K562 (cell line): Measurements from ENCODE around the gene GARIN5B. TPM values are rescaled to one million over a fixed set of nuclear protein-coding genes. Genes with fewer than 3 reads are reported as not detected.

ENCODE experiments used
- BACH1 ChIP-seq: fragments of 200-800 bp; sonication (Bioruptor generic); IDR thresholded peaks from 2 replicates; pipeline ENCODE4 v1.6.1; 2016; ENCODE audit warnings: missing genetic modification characterization, missing compliant biosample characterization
- CREB1 ChIP-seq, 2 experiments: sonication (generic) in 1 of 2; formaldehyde crosslinking in 1 of 2; IDR thresholded peaks; 2 replicates each; pipeline versions ENCODE4 v1.6.1 to v1.8.0; 2012 to 2022; ENCODE audit warnings: inconsistent platforms in 1 of 2, mild to moderate bottlenecking in 1 of 2, missing genetic modification reagents in 1 of 2, moderate library complexity in 1 of 2
- EGR1 ChIP-seq: fragments of 450-650 bp; conservative IDR thresholded peaks from 2 replicates; pipeline ENCODE4 v1.6.1; 2017; ENCODE audit warnings: mild to moderate bottlenecking
- FOXA3 ChIP-seq, 2 experiments: fragments of 450-650 bp in 1 of 2; sonication (generic) in 1 of 2; formaldehyde crosslinking; IDR thresholded peaks in 1 of 2; conservative IDR thresholded peaks in 1 of 2; 2 replicates each; pipeline versions ENCODE4 v1.4.0 to v1.8.0; 2020 to 2022; ENCODE audit warnings: mild to moderate bottlenecking in 2 of 2, missing genetic modification reagents in 1 of 2
- HDAC1 ChIP-seq, 2 experiments: fragments of 450-650 bp; IDR thresholded peaks; 2 replicates each; pipeline ENCODE4 v1.6.1; 2016 to 2017; ENCODE audit warnings: inconsistent platforms in 1 of 2, mild to moderate bottlenecking in 1 of 2, moderate library complexity in 1 of 2
- LARP7 ChIP-seq: fragments of 450-650 bp; IDR thresholded peaks from 2 replicates; pipeline ENCODE4 v1.6.1; 2016
- MTA3 ChIP-seq: fragments of 450-650 bp; formaldehyde crosslinking; IDR thresholded peaks from 2 replicates; pipeline ENCODE4 v1.6.1; 2017; ENCODE audit warnings: mild to moderate bottlenecking, borderline replicate concordance
- NONO ChIP-seq, 2 experiments: fragments of 200-400 bp in 1 of 2; fragments of 450-650 bp in 1 of 2; formaldehyde crosslinking in 1 of 2; IDR thresholded peaks; 2 replicates each; pipeline ENCODE4 v1.6.1; 2017; ENCODE audit warnings: low read depth in 2 of 2, mild to moderate bottlenecking in 2 of 2, moderate library complexity in 2 of 2, low read length in 1 of 2
- SMARCE1 ChIP-seq: fragments of 450-650 bp; IDR thresholded peaks from 2 replicates; pipeline ENCODE4 v1.7.1; 2016; ENCODE audit warnings: mild to moderate bottlenecking
- WHSC1 ChIP-seq: IDR thresholded peaks from one replicate; pipeline ENCODE4 v1.6.1; 2012; ENCODE audit warnings: low read length, control low read depth, inconsistent platforms
- ZBED1 ChIP-seq: IDR thresholded peaks from 2 replicates; pipeline ENCODE4 v1.6.1; 2014
- ZNF239 ChIP-seq: fragments of 250-450 bp; sonication (Bioruptor Pico); IDR thresholded peaks from 2 replicates; pipeline ENCODE4 v1.4.0; 2020; ENCODE audit warnings: mild to moderate bottlenecking
- ZNF408 ChIP-seq: fragments of 250-450 bp; sonication (Bioruptor Pico); IDR thresholded peaks from 2 replicates; pipeline ENCODE4 v1.4.0; 2020; ENCODE audit warnings: low read depth, mild to moderate bottlenecking, moderate library complexity
- ZNF436 ChIP-seq: fragments of 250-450, 450-650 bp; sonication (Bioruptor Pico); formaldehyde crosslinking; IDR thresholded peaks from 2 replicates; pipeline ENCODE4 v1.7.0; 2020; ENCODE audit warnings: mild to moderate bottlenecking
- polyA plus RNA-seq, 8 experiments: library from polyadenylated mRNA; depleted of rRNA in 4 of 8; stranded (reverse) in 5 of 8; unstranded in 3 of 8; fragments of >200 nt; fragmentation: Nextera tagmentation in 2 of 8; fragmentation: Illumina TruSeq in 1 of 8; extraction: Ambion mirVana in 2 of 8; extraction: Trizol in 1 of 8; gene quantifications; 2 replicates each; pipeline versions ENCODE4 v1.2.1 to v1.2.3, GENCODE V29; 2011 to 2014; ENCODE audit warnings: inconsistent platforms in 1 of 8, missing spikeins in 1 of 8
- total RNA-seq, 7 experiments: library from RNA; depleted of rRNA in 6 of 7; stranded (reverse); fragments of >200 nt in 6 of 7; fragmentation: Illumina TruSeq in 2 of 7; extraction: Trizol in 2 of 7; gene quantifications; 2 replicates each; pipeline versions ENCODE4 v1.2.1 to v1.2.3, GENCODE V29; 2011 to 2021; ENCODE audit warnings: low replicate concordance in 1 of 7
- TF ChIP-seq, protein P1 (sequence below), 3 experiments: IDR thresholded peaks in 2 of 3; conservative IDR thresholded peaks in 1 of 3; 2 replicates each; pipeline ENCODE4 v1.5.1; 2011 to 2012; ENCODE audit warnings: low read length in 3 of 3, mild to moderate bottlenecking in 3 of 3, control low read depth in 2 of 3, improper control_type of control experiment in 1 of 3, inconsistent platforms in 1 of 3, low read depth in 1 of 3, mixed read lengths in 1 of 3, moderate library complexity in 1 of 3; ENCODE audit not compliant: insufficient read depth in 2 of 3
- TF ChIP-seq, protein P2 (sequence below): fragments of 250-450 bp; sonication (Bioruptor Pico); IDR thresholded peaks from 2 replicates; pipeline ENCODE4 v1.5.0; 2020; ENCODE audit warnings: mild to moderate bottlenecking, borderline replicate concordance
- TF ChIP-seq, protein P3 (sequence below), 2 experiments: IDR thresholded peaks; 2 replicates each; pipeline ENCODE4 v1.6.1; 2011; ENCODE audit warnings: borderline replicate concordance in 1 of 2, control low read depth in 1 of 2, low read depth in 1 of 2, low read length in 1 of 2, mild to moderate bottlenecking in 1 of 2, mixed read lengths in 1 of 2, moderate library complexity in 1 of 2; ENCODE audit not compliant: insufficient read depth in 1 of 2, insufficient read length in 1 of 2, poor library complexity in 1 of 2, severe bottlenecking in 1 of 2; ENCODE audit errors: extremely low read depth in 1 of 2
- TF ChIP-seq, protein P4 (sequence below): sonication (generic); formaldehyde crosslinking; IDR thresholded peaks from 2 replicates; pipeline ENCODE4 v1.8.1; 2023; ENCODE audit warnings: missing genetic modification reagents, mild to moderate bottlenecking, borderline replicate concordance

The GARIN5B gene
- total and polyA plus RNA-seq, 9 of the 15 experiments (the other 6 are each of a cell fraction or from before 2014, with no cell fraction given), result not detected

DNA sequence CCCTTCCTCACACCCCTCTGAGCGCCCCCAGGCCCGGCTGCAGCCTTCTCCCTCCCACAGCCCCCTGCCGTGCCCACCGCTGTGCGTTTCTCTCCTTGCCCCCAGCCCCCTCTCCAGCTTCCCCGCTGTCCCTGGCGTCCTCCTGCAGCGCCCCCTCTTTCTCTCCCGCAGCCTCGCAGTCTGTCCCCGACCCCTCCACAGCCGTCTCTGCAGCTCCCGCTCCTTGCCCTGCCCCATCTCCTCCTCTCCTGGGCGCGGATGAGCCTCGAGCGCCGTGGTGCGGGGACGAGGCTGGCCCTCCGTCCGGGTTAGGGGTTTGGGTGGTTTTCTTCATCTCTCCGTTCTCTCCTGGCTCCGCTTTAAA is 22.3 kb downstream of the GARIN5B start (continued):
- TF ChIP-seq, protein P1, sequence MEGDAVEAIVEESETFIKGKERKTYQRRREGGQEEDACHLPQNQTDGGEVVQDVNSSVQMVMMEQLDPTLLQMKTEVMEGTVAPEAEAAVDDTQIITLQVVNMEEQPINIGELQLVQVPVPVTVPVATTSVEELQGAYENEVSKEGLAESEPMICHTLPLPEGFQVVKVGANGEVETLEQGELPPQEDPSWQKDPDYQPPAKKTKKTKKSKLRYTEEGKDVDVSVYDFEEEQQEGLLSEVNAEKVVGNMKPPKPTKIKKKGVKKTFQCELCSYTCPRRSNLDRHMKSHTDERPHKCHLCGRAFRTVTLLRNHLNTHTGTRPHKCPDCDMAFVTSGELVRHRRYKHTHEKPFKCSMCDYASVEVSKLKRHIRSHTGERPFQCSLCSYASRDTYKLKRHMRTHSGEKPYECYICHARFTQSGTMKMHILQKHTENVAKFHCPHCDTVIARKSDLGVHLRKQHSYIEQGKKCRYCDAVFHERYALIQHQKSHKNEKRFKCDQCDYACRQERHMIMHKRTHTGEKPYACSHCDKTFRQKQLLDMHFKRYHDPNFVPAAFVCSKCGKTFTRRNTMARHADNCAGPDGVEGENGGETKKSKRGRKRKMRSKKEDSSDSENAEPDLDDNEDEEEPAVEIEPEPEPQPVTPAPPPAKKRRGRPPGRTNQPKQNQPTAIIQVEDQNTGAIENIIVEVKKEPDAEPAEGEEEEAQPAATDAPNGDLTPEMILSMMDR (IDR thresholded peaks at IDR 0.05 in 2 of 3, conservative IDR thresholded peaks at IDR 0.05 in 1 of 3; ENCODE audit: insufficient read depth in 2 of 3, low read depth in 1 of 3, low read length in 3 of 3), result peak in 2 of 3 experiments; percentile 37 to 52; a peak in 3 of 6 replicates
- TF ChIP-seq BACH1 (tag) (no peak), HDAC1 (IDR thresholded peaks at IDR 0.05) (peak in 1 of 2 experiments; percentile 18; a peak in 1 of 4 replicates), LARP7 (0 out of 2 replicates have a peak, but pooled peaks have one; percentile 19), WHSC1 (no peak), EGR1 (peak; percentile 11; the same call in 1 of the 2 replicates), ZNF239 (CRISPR knock-in tag) (no peak), ZNF436 (CRISPR knock-in tag) (no peak), CREB1 (IDR thresholded peaks at IDR 0.05) (no peak), CREB1 (CRISPR knock-in tag; IDR thresholded peaks at IDR 0.05) (0 out of 2 replicates have a peak, but pooled peaks have one; percentile 45), NONO (IDR thresholded peaks at IDR 0.05; ENCODE audit: low read depth in 2 of 2, low read length in 1 of 2) (no peak), SMARCE1 (peak; percentile 12; the same call in 1 of the 2 replicates), ZBED1 (no peak), ZNF408 (CRISPR knock-in tag) (no peak), MTA3 (no peak), FOXA3 (CRISPR knock-in tag; conservative IDR thresholded peaks at IDR 0.05 in 1 of 2, IDR thresholded peaks at IDR 0.05 in 1 of 2) (no peak)
- TF ChIP-seq, protein P2, sequence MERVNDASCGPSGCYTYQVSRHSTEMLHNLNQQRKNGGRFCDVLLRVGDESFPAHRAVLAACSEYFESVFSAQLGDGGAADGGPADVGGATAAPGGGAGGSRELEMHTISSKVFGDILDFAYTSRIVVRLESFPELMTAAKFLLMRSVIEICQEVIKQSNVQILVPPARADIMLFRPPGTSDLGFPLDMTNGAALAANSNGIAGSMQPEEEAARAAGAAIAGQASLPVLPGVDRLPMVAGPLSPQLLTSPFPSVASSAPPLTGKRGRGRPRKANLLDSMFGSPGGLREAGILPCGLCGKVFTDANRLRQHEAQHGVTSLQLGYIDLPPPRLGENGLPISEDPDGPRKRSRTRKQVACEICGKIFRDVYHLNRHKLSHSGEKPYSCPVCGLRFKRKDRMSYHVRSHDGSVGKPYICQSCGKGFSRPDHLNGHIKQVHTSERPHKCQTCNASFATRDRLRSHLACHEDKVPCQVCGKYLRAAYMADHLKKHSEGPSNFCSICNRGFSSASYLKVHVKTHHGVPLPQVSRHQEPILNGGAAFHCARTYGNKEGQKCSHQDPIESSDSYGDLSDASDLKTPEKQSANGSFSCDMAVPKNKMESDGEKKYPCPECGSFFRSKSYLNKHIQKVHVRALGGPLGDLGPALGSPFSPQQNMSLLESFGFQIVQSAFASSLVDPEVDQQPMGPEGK (CRISPR knock-in tag), result no peak
- TF ChIP-seq, protein P3, sequence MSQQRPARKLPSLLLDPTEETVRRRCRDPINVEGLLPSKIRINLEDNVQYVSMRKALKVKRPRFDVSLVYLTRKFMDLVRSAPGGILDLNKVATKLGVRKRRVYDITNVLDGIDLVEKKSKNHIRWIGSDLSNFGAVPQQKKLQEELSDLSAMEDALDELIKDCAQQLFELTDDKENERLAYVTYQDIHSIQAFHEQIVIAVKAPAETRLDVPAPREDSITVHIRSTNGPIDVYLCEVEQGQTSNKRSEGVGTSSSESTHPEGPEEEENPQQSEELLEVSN (IDR thresholded peaks at IDR 0.05; ENCODE audit: borderline replicate concordance in 1 of 2, extremely low read depth in 1 of 2, insufficient read depth in 1 of 2, insufficient read length in 1 of 2, low read depth in 1 of 2, low read length in 1 of 2, poor library complexity in 1 of 2, severe bottlenecking in 1 of 2), result no peak
- TF ChIP-seq, protein P4, sequence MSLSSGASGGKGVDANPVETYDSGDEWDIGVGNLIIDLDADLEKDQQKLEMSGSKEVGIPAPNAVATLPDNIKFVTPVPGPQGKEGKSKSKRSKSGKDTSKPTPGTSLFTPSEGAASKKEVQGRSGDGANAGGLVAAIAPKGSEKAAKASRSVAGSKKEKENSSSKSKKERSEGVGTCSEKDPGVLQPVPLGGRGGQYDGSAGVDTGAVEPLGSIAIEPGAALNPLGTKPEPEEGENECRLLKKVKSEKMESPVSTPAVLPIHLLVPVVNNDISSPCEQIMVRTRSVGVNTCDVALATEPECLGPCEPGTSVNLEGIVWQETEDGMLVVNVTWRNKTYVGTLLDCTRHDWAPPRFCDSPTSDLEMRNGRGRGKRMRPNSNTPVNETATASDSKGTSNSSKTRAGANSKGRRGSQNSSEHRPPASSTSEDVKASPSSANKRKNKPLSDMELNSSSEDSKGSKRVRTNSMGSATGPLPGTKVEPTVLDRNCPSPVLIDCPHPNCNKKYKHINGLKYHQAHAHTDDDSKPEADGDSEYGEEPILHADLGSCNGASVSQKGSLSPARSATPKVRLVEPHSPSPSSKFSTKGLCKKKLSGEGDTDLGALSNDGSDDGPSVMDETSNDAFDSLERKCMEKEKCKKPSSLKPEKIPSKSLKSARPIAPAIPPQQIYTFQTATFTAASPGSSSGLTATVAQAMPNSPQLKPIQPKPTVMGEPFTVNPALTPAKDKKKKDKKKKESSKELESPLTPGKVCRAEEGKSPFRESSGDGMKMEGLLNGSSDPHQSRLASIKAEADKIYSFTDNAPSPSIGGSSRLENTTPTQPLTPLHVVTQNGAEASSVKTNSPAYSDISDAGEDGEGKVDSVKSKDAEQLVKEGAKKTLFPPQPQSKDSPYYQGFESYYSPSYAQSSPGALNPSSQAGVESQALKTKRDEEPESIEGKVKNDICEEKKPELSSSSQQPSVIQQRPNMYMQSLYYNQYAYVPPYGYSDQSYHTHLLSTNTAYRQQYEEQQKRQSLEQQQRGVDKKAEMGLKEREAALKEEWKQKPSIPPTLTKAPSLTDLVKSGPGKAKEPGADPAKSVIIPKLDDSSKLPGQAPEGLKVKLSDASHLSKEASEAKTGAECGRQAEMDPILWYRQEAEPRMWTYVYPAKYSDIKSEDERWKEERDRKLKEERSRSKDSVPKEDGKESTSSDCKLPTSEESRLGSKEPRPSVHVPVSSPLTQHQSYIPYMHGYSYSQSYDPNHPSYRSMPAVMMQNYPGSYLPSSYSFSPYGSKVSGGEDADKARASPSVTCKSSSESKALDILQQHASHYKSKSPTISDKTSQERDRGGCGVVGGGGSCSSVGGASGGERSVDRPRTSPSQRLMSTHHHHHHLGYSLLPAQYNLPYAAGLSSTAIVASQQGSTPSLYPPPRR, result no peak
